ENCODE measurements around the gene IGFBP1. TPM values are rescaled to one million over a fixed set of nuclear protein-coding genes. Genes with fewer than 3 reads are reported as not detected.

Gene IGFBP1
- total and polyA plus RNA-seq, 2 donors (not counting 1 experiment from before 2014, with no cell fraction given) = not detected

GRCh38 chr7:45921381-45921698, 33.1 kb downstream of the IGFBP1 start:
- H3K27me3 Mint-ChIP-seq = peaks cover 67% of the 10 kb centered on the region
- no peaks in the 10 kb centered on the region for H3K9me3 Mint-ChIP-seq (ENCODE audit: insufficient read depth)
- Histone ChIP-seq H3K9ac (ENCODE audit: low read length) (no peak overlapping the region), H3K4me3 (ENCODE audit: control extremely low read depth in 1 of 5, extremely low read depth in 1 of 5, insufficient read depth in 1 of 5, low read depth in 2 of 5, low read length in 4 of 5) (no peak overlapping the region), H3K9me3 (ENCODE audit: control extremely low read depth in 1 of 3, control insufficient read depth in 2 of 3, insufficient read depth in 1 of 3, low read length in 2 of 3) (no peaks in the 10 kb centered on the region), H3K27ac (ENCODE audit: low read length in 2 of 2) (no peak overlapping the region), H3K4me1 (ENCODE audit: control insufficient read depth in 2 of 2, insufficient read depth in 2 of 2, low read length in 2 of 2) (peaks cover 21 to 23% of the 10 kb centered on the region in 2 donors), H3K4me2 (replicated peaks; ENCODE audit: low read depth, low read length, poor library complexity, severe bottlenecking) (peak overlapping the region; percentile 32), H3K79me2 (ENCODE audit: control insufficient read depth, insufficient read depth, low read length) (no peaks in the 10 kb centered on the region), H4K20me1 (ENCODE audit: control insufficient read depth, insufficient read depth, low read length, poor library complexity, severe bottlenecking) (no peaks in the 10 kb centered on the region), H3K27me3 (replicated peaks in 1 of 4; ENCODE audit: control extremely low read depth in 1 of 4, control insufficient read depth in 3 of 4, insufficient read depth in 4 of 4, low read length in 3 of 4) (peaks cover 0 to 61% (median 46%) of the 10 kb centered on the region in 4 experiments), H3K36me3 (replicated peaks in 1 of 2; ENCODE audit: control extremely low read depth in 1 of 2, control insufficient read depth in 1 of 2, extremely low read depth in 1 of 2, insufficient read depth in 2 of 2, low read length in 1 of 2) (no peaks in the 10 kb centered on the region), H2AFZ (ENCODE audit: insufficient read depth, low read depth, low read length, poor library complexity, severe bottlenecking) (no peak overlapping the region)
- peaks cover 24% of the 10 kb centered on the region for H3K4me1 Mint-ChIP-seq
- ChIA-PET CTCF (interaction anchor here (1.7 kb wide), 1 partner anchor 9 kb away, joined by 5 read pairs; no protein-coding TSS in a partner anchor), POLR2A (no interaction called here)
- DNase-seq = peak; percentile 9
- H3K27ac Mint-ChIP-seq = no peak overlapping the region
- no peak for ATAC-seq (ENCODE audit: low read depth)
- intact Hi-C loops (cut with micrococcal nuclease) = no loop called here
- TF ChIP-seq EZH2 (IDR thresholded peaks at IDR 0.05; ENCODE audit: borderline replicate concordance, insufficient read depth, low read depth, low read length, poor library complexity, severe bottlenecking) = no peak
- H3K4me3 Mint-ChIP-seq = no peak overlapping the region
- 4% methylated on average over 31 of the region's 31 CpGs for WGBS (ENCODE audit: insufficient coverage)

DNA sequence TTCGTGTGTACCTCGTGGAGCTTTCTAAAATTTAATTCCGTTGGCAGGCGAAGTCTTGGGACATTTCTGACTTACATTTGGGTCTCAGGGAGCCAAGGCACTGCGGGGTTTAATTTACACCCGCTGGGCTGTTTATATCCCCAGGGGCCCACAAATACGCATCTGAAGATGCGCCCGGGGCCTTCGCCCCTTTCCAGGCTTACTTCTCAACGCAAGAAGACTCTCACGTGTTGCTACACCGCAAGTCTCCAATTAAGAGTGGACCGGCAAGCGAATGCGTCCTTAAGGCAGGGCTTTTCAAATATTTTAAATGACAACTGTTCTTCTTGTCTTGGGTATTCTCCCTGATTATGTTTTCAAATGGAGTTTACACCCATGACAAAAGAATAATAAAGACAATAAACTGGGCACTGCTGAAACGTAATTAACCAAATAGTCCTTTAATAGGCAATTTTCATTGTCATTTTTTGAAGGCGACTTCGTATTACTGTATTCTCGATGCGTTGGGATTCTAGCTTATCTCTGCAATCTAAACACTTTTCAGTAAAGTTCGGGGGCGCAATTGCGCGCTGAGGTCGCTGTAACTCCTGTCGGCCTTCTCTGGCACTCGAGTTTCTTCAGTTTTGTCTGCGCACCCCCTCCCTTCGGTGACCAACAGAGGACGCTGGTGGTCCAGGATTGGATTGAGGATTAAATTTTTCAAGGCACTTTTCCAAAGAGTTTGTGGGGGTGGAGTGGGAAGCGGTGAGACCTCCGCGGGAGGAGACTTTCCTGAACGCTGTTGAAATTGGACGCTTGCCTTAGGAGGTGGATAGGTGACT, 33.6 kb downstream of the IGFBP1 start:
- peaks cover 0 to 56% (median 43%) of the 10 kb centered on the region in 4 experiments for H3K27me3 ChIP-seq (replicated peaks in 1 of 4; ENCODE audit: control extremely low read depth in 1 of 4, control insufficient read depth in 3 of 4, insufficient read depth in 4 of 4, low read length in 3 of 4)
- peak; percentile 13 for DNase-seq
- no peaks in the 10 kb centered on the region for H3K36me3 ChIP-seq (replicated peaks in 1 of 2; ENCODE audit: control extremely low read depth in 1 of 2, control insufficient read depth in 1 of 2, extremely low read depth in 1 of 2, insufficient read depth in 2 of 2, low read length in 1 of 2)
- ChIA-PET POLR2A (no interaction called here), CTCF (interaction anchor here (1.4 to 1.7 kb wide), 2 partner anchors 9 to 1258 kb away, joined by 5 read pairs; no protein-coding TSS in a partner anchor)
- no peaks in the 10 kb centered on the region for H3K9me3 ChIP-seq (ENCODE audit: control extremely low read depth in 1 of 3, control insufficient read depth in 2 of 3, insufficient read depth in 1 of 3, low read length in 2 of 3)
- WGBS (ENCODE audit: insufficient coverage) = 9% methylated on average over 24 of the region's 36 CpGs
- no peak overlapping the region for H3K4me3 ChIP-seq (ENCODE audit: control extremely low read depth in 1 of 5, extremely low read depth in 1 of 5, insufficient read depth in 1 of 5, low read depth in 2 of 5, low read length in 4 of 5)
- ATAC-seq (ENCODE audit: low read depth) = no peak
- peaks cover 21 to 23% of the 10 kb centered on the region in 2 donors for H3K4me1 ChIP-seq (ENCODE audit: control insufficient read depth in 2 of 2, insufficient read depth in 2 of 2, low read length in 2 of 2)
- H2AFZ ChIP-seq (ENCODE audit: insufficient read depth, low read depth, low read length, poor library complexity, severe bottlenecking) = peak overlapping the region; percentile 22
- H3K79me2 ChIP-seq (ENCODE audit: control insufficient read depth, insufficient read depth, low read length) = no peaks in the 10 kb centered on the region
- H3K4me1 Mint-ChIP-seq = peaks cover 24% of the 10 kb centered on the region
- no peak overlapping the region for H3K4me3 Mint-ChIP-seq
- H3K9me3 Mint-ChIP-seq (ENCODE audit: insufficient read depth) = no peaks in the 10 kb centered on the region
- H3K4me2 ChIP-seq (replicated peaks; ENCODE audit: low read depth, low read length, poor library complexity, severe bottlenecking) = no peak overlapping the region
- no peaks in the 10 kb centered on the region for H4K20me1 ChIP-seq (ENCODE audit: control insufficient read depth, insufficient read depth, low read length, poor library complexity, severe bottlenecking)
- H3K27me3 Mint-ChIP-seq = peaks cover 63% of the 10 kb centered on the region
- intact Hi-C loops (cut with micrococcal nuclease) = no loop called here
- no peak overlapping the region for H3K9ac ChIP-seq (ENCODE audit: low read length)
- TF ChIP-seq, protein P1, sequence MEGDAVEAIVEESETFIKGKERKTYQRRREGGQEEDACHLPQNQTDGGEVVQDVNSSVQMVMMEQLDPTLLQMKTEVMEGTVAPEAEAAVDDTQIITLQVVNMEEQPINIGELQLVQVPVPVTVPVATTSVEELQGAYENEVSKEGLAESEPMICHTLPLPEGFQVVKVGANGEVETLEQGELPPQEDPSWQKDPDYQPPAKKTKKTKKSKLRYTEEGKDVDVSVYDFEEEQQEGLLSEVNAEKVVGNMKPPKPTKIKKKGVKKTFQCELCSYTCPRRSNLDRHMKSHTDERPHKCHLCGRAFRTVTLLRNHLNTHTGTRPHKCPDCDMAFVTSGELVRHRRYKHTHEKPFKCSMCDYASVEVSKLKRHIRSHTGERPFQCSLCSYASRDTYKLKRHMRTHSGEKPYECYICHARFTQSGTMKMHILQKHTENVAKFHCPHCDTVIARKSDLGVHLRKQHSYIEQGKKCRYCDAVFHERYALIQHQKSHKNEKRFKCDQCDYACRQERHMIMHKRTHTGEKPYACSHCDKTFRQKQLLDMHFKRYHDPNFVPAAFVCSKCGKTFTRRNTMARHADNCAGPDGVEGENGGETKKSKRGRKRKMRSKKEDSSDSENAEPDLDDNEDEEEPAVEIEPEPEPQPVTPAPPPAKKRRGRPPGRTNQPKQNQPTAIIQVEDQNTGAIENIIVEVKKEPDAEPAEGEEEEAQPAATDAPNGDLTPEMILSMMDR (IDR thresholded peaks at IDR 0.05) = no peak
- TF ChIP-seq EZH2 (IDR thresholded peaks at IDR 0.05; ENCODE audit: borderline replicate concordance, insufficient read depth, low read depth, low read length, poor library complexity, severe bottlenecking) = no peak
- no peak overlapping the region for H3K27ac ChIP-seq (ENCODE audit: low read length in 2 of 2)
- H3K27ac Mint-ChIP-seq = no peak overlapping the region

Data from B cell (primary cell).